ENCODE measurements around the gene CKAP4.

Gene CKAP4

DNA sequence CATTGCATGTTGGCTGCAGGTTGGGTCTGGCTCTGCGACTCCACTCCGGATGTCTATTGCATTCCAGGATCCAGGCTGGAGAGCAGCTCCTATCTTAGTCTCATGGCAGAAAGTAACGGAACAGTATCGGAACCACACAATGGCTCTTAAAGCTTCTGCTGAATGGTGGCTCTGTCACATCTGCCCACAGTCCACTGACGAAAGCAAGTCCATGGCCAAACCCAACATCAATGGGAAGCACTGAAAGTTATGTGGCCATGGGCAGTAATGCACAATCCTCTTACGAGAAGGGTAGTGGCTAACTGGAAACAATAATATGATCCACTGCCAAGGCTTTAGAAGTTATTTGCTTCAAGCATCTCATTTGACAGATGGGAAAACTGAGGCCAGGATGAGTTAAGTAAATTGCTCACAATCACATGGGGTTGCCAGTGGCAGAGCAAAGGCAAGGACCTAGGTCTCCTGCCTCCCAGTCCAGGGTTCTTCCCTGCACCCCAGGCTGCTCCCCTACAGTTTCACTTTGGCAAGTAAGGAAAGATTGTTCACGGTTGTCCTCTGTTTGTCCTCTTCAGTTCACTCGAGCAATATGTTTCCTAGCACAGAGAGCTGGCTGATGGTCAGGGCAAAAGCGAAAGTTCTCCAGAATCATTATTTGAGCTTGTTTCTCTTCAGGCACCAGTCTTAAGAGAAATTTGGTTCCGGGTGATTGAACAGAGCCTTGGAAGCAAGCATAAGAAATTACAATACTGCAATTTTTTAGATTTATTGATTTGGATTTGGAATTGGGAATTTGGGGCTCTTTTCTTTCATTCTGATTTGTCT is 54.2 kb downstream of the CKAP4 start:
- no peak for DNase-seq

DNA sequence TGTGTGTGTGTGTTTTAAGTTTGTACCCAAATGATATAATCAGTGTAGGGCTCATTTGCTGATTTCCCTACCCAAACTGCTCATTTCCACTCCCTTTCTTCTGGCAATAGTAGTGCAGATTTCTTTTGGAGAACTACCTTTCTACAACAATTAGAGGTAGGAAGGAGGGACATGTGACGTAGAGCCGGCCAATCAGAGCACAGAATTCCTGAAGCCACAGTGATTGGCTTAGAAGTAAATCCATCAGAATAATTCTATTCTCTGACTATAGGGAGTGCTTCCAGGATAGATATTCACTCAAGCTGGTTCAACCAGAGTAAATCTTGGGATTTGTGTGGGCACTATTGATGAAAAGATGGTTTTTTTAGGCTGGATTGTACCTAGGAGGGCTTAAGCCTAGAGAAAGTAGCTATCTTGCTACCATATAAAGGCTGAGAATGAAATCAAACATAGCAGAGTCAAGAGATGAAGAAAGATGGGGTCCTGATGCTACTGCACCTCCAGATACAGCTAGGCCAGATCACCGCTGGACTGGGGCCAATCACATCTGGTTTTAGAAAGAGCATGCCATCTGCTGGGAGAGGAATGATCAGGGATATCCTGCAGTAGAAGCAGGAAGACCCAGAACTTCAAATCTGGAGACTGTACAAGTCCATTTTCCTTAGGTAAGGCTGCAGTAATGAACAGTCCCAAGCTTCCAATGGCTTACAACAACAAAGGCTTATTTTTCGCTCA is 55.0 kb downstream of the CKAP4 start:
- no peak for DNase-seq

DNA sequence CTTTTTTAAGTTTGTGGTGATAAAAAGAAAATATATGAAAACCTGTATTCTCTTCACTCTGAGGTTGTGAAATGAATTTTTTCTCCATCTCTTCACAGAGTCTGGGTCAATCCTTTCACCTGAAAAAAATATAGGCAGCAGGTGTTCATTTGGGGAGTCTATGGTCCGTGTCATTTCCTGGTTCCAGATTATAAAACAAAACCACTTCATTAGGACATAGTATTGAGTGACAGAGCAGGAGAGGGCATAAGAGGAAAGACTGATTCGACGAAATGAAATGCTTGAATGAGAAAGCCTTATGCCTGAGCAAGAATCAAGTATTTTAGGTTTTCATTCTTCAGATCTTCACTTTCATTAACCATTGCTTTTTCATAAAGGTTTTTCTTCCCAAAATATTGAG is 57.2 kb downstream of the CKAP4 start:
- DNase-seq = no peak

DNA sequence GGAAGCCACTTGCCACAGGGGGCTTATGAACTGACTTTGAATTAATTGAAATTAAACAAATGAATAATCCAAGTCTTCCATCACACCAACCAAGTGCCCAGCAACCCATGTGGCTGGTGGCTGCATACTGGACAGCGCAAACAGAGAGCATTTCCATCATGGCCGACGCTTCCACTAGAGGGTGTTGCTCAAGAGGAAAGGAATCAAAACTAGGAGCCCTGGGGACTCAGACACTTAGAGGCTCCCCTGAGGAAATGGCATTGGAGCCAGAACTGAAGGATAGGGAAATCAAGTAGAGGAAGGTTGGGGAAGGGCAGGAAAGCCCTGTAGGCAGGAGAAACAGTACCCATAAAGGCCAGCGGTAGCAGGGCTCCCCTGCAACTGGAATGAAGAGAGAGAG is 58.5 kb downstream of the CKAP4 start:
- DNase-seq = peak; percentile 11

DNA sequence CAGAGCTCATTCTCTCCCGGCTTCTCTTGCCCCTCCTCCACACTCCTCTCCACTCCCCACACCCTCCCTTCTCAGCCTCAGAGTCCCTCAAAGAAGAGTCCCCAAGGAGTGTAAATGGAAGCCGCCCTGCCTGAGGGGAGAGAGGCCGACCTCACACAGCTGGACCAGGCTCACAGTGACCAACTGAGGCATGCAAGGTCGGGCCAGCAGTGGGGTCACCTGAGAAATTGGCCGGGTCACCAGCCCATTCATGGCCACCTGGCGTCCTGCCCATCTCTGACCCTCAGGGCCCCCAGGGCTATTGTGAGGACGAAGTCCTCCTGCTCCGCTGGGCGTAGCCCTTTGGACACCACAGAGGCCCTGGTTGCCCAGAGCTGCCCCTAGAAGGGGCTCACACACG is 59.6 kb downstream of the CKAP4 start:
- DNase-seq = no peak
